ENCODE measurements around the gene CDC42BPA. TPM values are rescaled to one million over a fixed set of nuclear protein-coding genes. Genes with fewer than 3 reads are reported as not detected.

The CDC42BPA gene
- total and polyA plus RNA-seq, 2 donors (not counting 3 experiments of a cell fraction or from before 2014, with no cell fraction given): 26.1 to 92.6 TPM

GRCh38 chr1:227263869-227264268, 54.4 kb downstream of the CDC42BPA start:
- peaks cover 0 to 4% of the 10 kb centered on the region in 2 experiments for H3K36me3 ChIP-seq (ENCODE audit: control insufficient read depth in 2 of 2, extremely low read depth in 1 of 2, insufficient read depth in 2 of 2, low read length in 2 of 2)
- FAIRE-seq (no peak), DNase-seq (ENCODE audit: low read depth, low spot score) (no peak)
- TF ChIP-seq MAX (IDR thresholded peaks at IDR 0.05; ENCODE audit: insufficient read depth, insufficient read length): no peak
- no peak for TF ChIP-seq MYC (IDR thresholded peaks at IDR 0.05; ENCODE audit: low read depth, low read length)
- no peak for TF ChIP-seq GATA2 (IDR thresholded peaks at IDR 0.05; ENCODE audit: insufficient read depth, insufficient read length, low read depth, low read length)
- no peak for TF ChIP-seq CTCF (IDR thresholded peaks at IDR 0.05; ENCODE audit: extremely low read depth in 1 of 2, insufficient read depth in 1 of 2, low read depth in 1 of 2, low read length in 2 of 2)
- TF ChIP-seq JUN (IDR thresholded peaks at IDR 0.05; ENCODE audit: borderline replicate concordance, insufficient read depth, insufficient read length, low read depth): no peak
- no peak for TF ChIP-seq FOS (IDR thresholded peaks at IDR 0.05; ENCODE audit: borderline replicate concordance, insufficient read depth, low read length)
- no peak for TF ChIP-seq EZH2 (IDR thresholded peaks at IDR 0.05; ENCODE audit: borderline replicate concordance, low read depth, low read length, severe bottlenecking)
- no peak for TF ChIP-seq POLR2AphosphoS5 (IDR thresholded peaks at IDR 0.05; ENCODE audit: insufficient read depth, low read depth, low read length)
- no peak for TF ChIP-seq POLR2A (IDR thresholded peaks at IDR 0.05; ENCODE audit: low read depth, low read length)
- intact Hi-C loops (cut with micrococcal nuclease) (no loop called here), dilution Hi-C loops (cut with MboI; ENCODE audit: extremely low pct_ligation_motif_present, low sequenced_read_pairs) (no loop called here)
- H3K79me2 ChIP-seq (ENCODE audit: control insufficient read depth, insufficient read depth, low read length): peaks cover 91% of the 10 kb centered on the region
- H3K27ac ChIP-seq (ENCODE audit: insufficient read depth, low read depth, low read length): no peak overlapping the region
- no peaks in the 10 kb centered on the region for H3K9me1 ChIP-seq (replicated peaks; ENCODE audit: control insufficient read depth, extremely low read depth, insufficient read depth, low read length)
- H3K4me3 ChIP-seq (replicated peaks in 1 of 3; ENCODE audit: insufficient read depth in 1 of 3, low read depth in 1 of 3, low read length in 3 of 3): no peak overlapping the region
- H3K27me3 ChIP-seq (ENCODE audit: control insufficient read depth in 2 of 2, insufficient read depth in 2 of 2, low read length in 2 of 2): no peaks in the 10 kb centered on the region
- no peaks in the 10 kb centered on the region for H3K4me1 ChIP-seq (ENCODE audit: control insufficient read depth, extremely low read depth, insufficient read depth, low read length)
- H4K20me1 ChIP-seq (replicated peaks; ENCODE audit: control insufficient read depth, extremely low read depth, insufficient read depth, low read length): peaks cover 29% of the 10 kb centered on the region
- H3K9ac ChIP-seq (replicated peaks; ENCODE audit: extremely low read depth, insufficient read depth, low read length): no peak overlapping the region
- no peak overlapping the region for H3K4me2 ChIP-seq (ENCODE audit: insufficient read depth, low read length)
- H2AFZ ChIP-seq (ENCODE audit: low read depth, low read length): no peak overlapping the region
- ChIA-PET POLR2A (no interaction called here), CTCF (interaction anchor here (0.7 kb wide), 1 partner anchor 32 kb away, joined by 3 read pairs; no protein-coding TSS in a partner anchor)
- BruUV-seq (replicated peaks): no TSS peak
- H3K9me3 ChIP-seq (replicated peaks; ENCODE audit: control insufficient read depth, insufficient read depth, low read length): no peaks in the 10 kb centered on the region

Measured in endothelial cell of umbilical vein (primary cell).